ENCODE data around the gene CCDC77.

Gene CCDC77

GRCh38 chr12:475286-475685 lies 73.8 kb downstream of the CCDC77 start:
- Histone ChIP-seq H3K4me1 (ENCODE audit: control insufficient read depth in 1 of 2, insufficient read depth in 1 of 2, low read depth in 1 of 2, low read length in 1 of 2) (no peaks in the 10 kb centered on the region), H3K9me3 (no peaks in the 10 kb centered on the region), H3K4me3 (ENCODE audit: low read depth in 1 of 2, low read length in 1 of 2) (no peak overlapping the region), H3K36me3 (no peaks in the 10 kb centered on the region), H3K27me3 (peaks cover 77% of the 10 kb centered on the region), H3K27ac (no peak overlapping the region)
- TF ChIP-seq CTCF (IDR thresholded peaks at IDR 0.05), result no peak

GRCh38 chr12:479161-479560 lies 77.7 kb downstream of the CCDC77 start:
- Histone ChIP-seq H3K36me3 (no peaks in the 10 kb centered on the region), H3K27ac (no peak overlapping the region), H3K9me3 (no peaks in the 10 kb centered on the region), H3K4me1 (ENCODE audit: control insufficient read depth in 1 of 2, insufficient read depth in 1 of 2, low read depth in 1 of 2, low read length in 1 of 2) (no peaks in the 10 kb centered on the region), H3K4me3 (ENCODE audit: low read depth in 1 of 2, low read length in 1 of 2) (no peak overlapping the region), H3K27me3 (peaks cover 80% of the 10 kb centered on the region)
- no peak for TF ChIP-seq CTCF (IDR thresholded peaks at IDR 0.05)

- Histone ChIP-seq H3K27ac (no peak overlapping the region), H3K4me3 (ENCODE audit: low read depth in 1 of 2, low read length in 1 of 2) (no peak overlapping the region)
These were observed 79.7 kb downstream of the CCDC77 start for GRCh38 chr12:480831-481816.

GRCh38 chr12:482061-482460 lies 80.6 kb downstream of the CCDC77 start:
- Histone ChIP-seq H3K36me3 (no peaks in the 10 kb centered on the region), H3K27me3 (peaks cover 77% of the 10 kb centered on the region), H3K27ac (no peak overlapping the region), H3K4me1 (ENCODE audit: control insufficient read depth in 1 of 2, insufficient read depth in 1 of 2, low read depth in 1 of 2, low read length in 1 of 2) (no peaks in the 10 kb centered on the region), H3K4me3 (ENCODE audit: low read depth in 1 of 2, low read length in 1 of 2) (no peak overlapping the region), H3K9me3 (no peaks in the 10 kb centered on the region)
- TF ChIP-seq CTCF (IDR thresholded peaks at IDR 0.05), result no peak

More at GRCh38 chr12:480831-481816, 79.7 kb downstream of the CCDC77 start:
- Histone ChIP-seq H3K4me1 (ENCODE audit: control insufficient read depth in 1 of 2, insufficient read depth in 1 of 2, low read depth in 1 of 2, low read length in 1 of 2) (no peaks in the 10 kb centered on the region), H3K27me3 (peaks cover 78% of the 10 kb centered on the region), H3K36me3 (no peaks in the 10 kb centered on the region), H3K9me3 (no peaks in the 10 kb centered on the region)
- no peak for TF ChIP-seq CTCF (IDR thresholded peaks at IDR 0.05)

GRCh38 chr12:484096-484495 lies 82.7 kb downstream of the CCDC77 start:
- H3K4me3 ChIP-seq (ENCODE audit: low read depth in 1 of 2, low read length in 1 of 2), result no peak overlapping the region
- H3K36me3 ChIP-seq, result no peaks in the 10 kb centered on the region
- peaks cover 68% of the 10 kb centered on the region for H3K27me3 ChIP-seq
- no peak for TF ChIP-seq CTCF (IDR thresholded peaks at IDR 0.05)
- no peak overlapping the region for H3K27ac ChIP-seq
- H3K4me1 ChIP-seq (ENCODE audit: control insufficient read depth in 1 of 2, insufficient read depth in 1 of 2, low read depth in 1 of 2, low read length in 1 of 2), result no peaks in the 10 kb centered on the region
- H3K9me3 ChIP-seq, result no peaks in the 10 kb centered on the region
